KMS-11 (cell line): Measurements from ENCODE around the gene UQCC2.

ENCODE experiments used
- H2AFZ ChIP-seq: fragments of 200-600 bp; sonication (generic); 2 replicates; pipeline ENCODE4 v1.6.1; 2016; ENCODE audit warnings: antibody characterized with exemption, mixed run types, low read depth
- H3K27ac ChIP-seq: fragments of 200-600 bp; sonication (generic); 2 replicates; pipeline ENCODE4 v1.6.1; 2016; ENCODE audit warnings: mild to moderate bottlenecking, mixed run types
- H3K27me3 ChIP-seq: fragments of 200-600 bp; sonication (generic); 2 replicates; pipeline ENCODE4 v1.6.1; 2017; ENCODE audit warnings: mild to moderate bottlenecking, low read depth, mixed run types, moderate library complexity; ENCODE audit not compliant: insufficient read depth
- H3K36me3 ChIP-seq: fragments of 200-600 bp; sonication (generic); 2 replicates; pipeline ENCODE4 v1.6.1; 2017; ENCODE audit warnings: mild to moderate bottlenecking, mixed run types; ENCODE audit not compliant: insufficient read depth
- H3K4me1 ChIP-seq: fragments of 200-600 bp; sonication (generic); 2 replicates; pipeline ENCODE4 v1.6.1; 2016; ENCODE audit warnings: mild to moderate bottlenecking, low read depth, mixed run types; ENCODE audit not compliant: poor library complexity, severe bottlenecking
- H3K4me2 ChIP-seq: fragments of 200-600 bp; sonication (generic); 2 replicates; pipeline ENCODE4 v1.7.0; 2016; ENCODE audit warnings: mild to moderate bottlenecking, mixed run types
- H3K4me3 ChIP-seq: fragments of 200-600 bp; sonication (generic); IDR thresholded peaks from 2 replicates; pipeline ENCODE4 v1.6.1; 2017; ENCODE audit warnings: low read depth, low read length, mixed read lengths; ENCODE audit not compliant: insufficient read depth
- H3K79me2 ChIP-seq: fragments of 200-600 bp; sonication (generic); 2 replicates; pipeline ENCODE4 v1.6.1; 2016; ENCODE audit warnings: low read depth, mixed run types; ENCODE audit not compliant: insufficient read depth
- H3K9ac ChIP-seq: fragments of 200-600 bp; sonication (generic); 2 replicates; pipeline ENCODE4 v1.6.1; 2016; ENCODE audit warnings: mild to moderate bottlenecking, mixed run types
- H4K20me1 ChIP-seq: fragments of 200-600 bp; sonication (generic); 2 replicates; pipeline ENCODE4 v1.6.1; 2016; ENCODE audit warnings: mild to moderate bottlenecking, mixed run types; ENCODE audit not compliant: insufficient read depth
- CTCF ChIP-seq: fragments of 200-600 bp; sonication (generic); conservative IDR thresholded peaks from 2 replicates; pipeline ENCODE4 v1.6.1; 2017; ENCODE audit warnings: low read depth, mild to moderate bottlenecking, antibody characterized with exemption, low read length, moderate library complexity, mixed read lengths

Gene UQCC2

GRCh38 chr6:33719326-33719987, 8.0 kb upstream of the UQCC2 start:
- H3K4me1 ChIP-seq, result no peaks in the 10 kb centered on the region
- H3K9ac ChIP-seq, result no peak overlapping the region
- TF ChIP-seq CTCF, result no peak
- no peak overlapping the region for H3K27ac ChIP-seq
- H3K79me2 ChIP-seq, result no peaks in the 10 kb centered on the region
- H3K36me3 ChIP-seq, result no peaks in the 10 kb centered on the region
- H4K20me1 ChIP-seq, result no peaks in the 10 kb centered on the region
- H3K4me2 ChIP-seq, result no peak overlapping the region
- H3K4me3 ChIP-seq, result no peak overlapping the region
- H3K27me3 ChIP-seq, result peaks cover 39% of the 10 kb centered on the region
- H2AFZ ChIP-seq, result no peak overlapping the region

- H3K4me3 ChIP-seq, result no peak overlapping the region
- no peak overlapping the region for H3K27ac ChIP-seq
- no peak overlapping the region for H3K4me2 ChIP-seq
- TF ChIP-seq CTCF, result no peak
- no peak overlapping the region for H2AFZ ChIP-seq
- H4K20me1 ChIP-seq, result no peaks in the 10 kb centered on the region
- no peaks in the 10 kb centered on the region for H3K36me3 ChIP-seq
- no peaks in the 10 kb centered on the region for H3K79me2 ChIP-seq
- no peaks in the 10 kb centered on the region for H3K4me1 ChIP-seq
- peaks cover 32% of the 10 kb centered on the region for H3K27me3 ChIP-seq
- H3K9ac ChIP-seq, result no peak overlapping the region
These were observed 7.2 kb upstream of the UQCC2 start for GRCh38 chr6:33718713-33719112.

GRCh38 chr6:33717934-33718455, 6.5 kb upstream of the UQCC2 start:
- H4K20me1 ChIP-seq, result no peaks in the 10 kb centered on the region
- H3K79me2 ChIP-seq, result no peaks in the 10 kb centered on the region
- no peak for TF ChIP-seq CTCF
- H3K4me1 ChIP-seq, result no peaks in the 10 kb centered on the region
- H3K9ac ChIP-seq, result no peak overlapping the region
- no peak overlapping the region for H2AFZ ChIP-seq
- no peaks in the 10 kb centered on the region for H3K36me3 ChIP-seq
- H3K27me3 ChIP-seq, result peaks cover 25% of the 10 kb centered on the region; the same call in 1 of the 2 replicates
- H3K27ac ChIP-seq, result no peak overlapping the region
- H3K4me3 ChIP-seq, result no peak overlapping the region
- no peak overlapping the region for H3K4me2 ChIP-seq

GRCh38 chr6:33716890-33717632, 5.6 kb upstream of the UQCC2 start:
- H3K27me3 ChIP-seq, result peaks cover 16% of the 10 kb centered on the region; the same call in 1 of the 2 replicates
- H3K79me2 ChIP-seq, result no peaks in the 10 kb centered on the region
- no peak overlapping the region for H3K4me2 ChIP-seq
- H3K4me1 ChIP-seq, result peaks cover 2% of the 10 kb centered on the region
- H3K36me3 ChIP-seq, result no peaks in the 10 kb centered on the region
- H3K9ac ChIP-seq, result no peak overlapping the region
- TF ChIP-seq CTCF, result no peak
- no peak overlapping the region for H3K4me3 ChIP-seq
- H2AFZ ChIP-seq, result no peak overlapping the region
- H3K27ac ChIP-seq, result no peak overlapping the region
- H4K20me1 ChIP-seq, result no peaks in the 10 kb centered on the region
